Liver (tissue), 3 donors: ENCODE measurements around the gene BCHE.

Source experiments
- FOXA2 ChIP-seq: IDR thresholded peaks from 2 replicates; pipeline ENCODE4 v1.6.1; 2016; ENCODE audit warnings: antibody characterized with exemption
- JUND ChIP-seq, 2 donors: IDR thresholded peaks; 2 replicates each; pipeline ENCODE4 v1.6.1; 2016; ENCODE audit warnings: antibody characterized with exemption in 2 of 2
- RXRA ChIP-seq, 2 donors: IDR thresholded peaks; 2 replicates each; pipeline ENCODE4 v1.6.1; 2017 to 2018; ENCODE audit warnings: antibody characterized with exemption in 2 of 2, mild to moderate bottlenecking in 1 of 2
- TF ChIP-seq, protein P1 (sequence below): fragments of 150-350 bp; IDR thresholded peaks from 2 replicates; pipeline ENCODE4 v1.5.1; 2017; ENCODE audit warnings: improper control_type of control experiment, low read depth, low read length; ENCODE audit not compliant: missing input control
- TF ChIP-seq, protein P2 (sequence below): IDR thresholded peaks from 2 replicates; pipeline ENCODE4 v1.6.1; 2016; ENCODE audit warnings: antibody characterized with exemption
- TF ChIP-seq, protein P3 (sequence below): IDR thresholded peaks from 2 replicates; pipeline ENCODE4 v1.6.1; 2016; ENCODE audit warnings: antibody characterized with exemption
- donor health status: healthy.
- donor health status: healthy.

DNA sequence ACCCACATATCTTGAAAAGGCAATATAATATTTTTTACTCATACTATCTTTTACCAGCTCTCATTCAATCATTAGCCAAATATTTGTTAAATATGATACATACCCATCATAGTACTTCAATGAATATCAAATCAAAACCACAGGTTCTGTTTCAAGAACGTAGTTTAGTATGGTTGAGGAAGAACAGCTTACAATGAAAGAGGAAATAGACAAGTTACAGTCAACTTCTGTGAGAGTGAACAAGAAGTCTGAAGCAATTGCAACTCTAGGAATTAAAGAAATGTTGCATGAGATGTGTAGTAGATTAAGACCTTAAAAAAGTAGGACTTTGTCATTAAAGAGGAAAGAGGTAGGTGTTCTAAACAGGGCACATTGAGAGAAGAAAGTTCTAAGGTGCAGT, 9.3 kb downstream of the BCHE start:
- TF ChIP-seq, protein P1, sequence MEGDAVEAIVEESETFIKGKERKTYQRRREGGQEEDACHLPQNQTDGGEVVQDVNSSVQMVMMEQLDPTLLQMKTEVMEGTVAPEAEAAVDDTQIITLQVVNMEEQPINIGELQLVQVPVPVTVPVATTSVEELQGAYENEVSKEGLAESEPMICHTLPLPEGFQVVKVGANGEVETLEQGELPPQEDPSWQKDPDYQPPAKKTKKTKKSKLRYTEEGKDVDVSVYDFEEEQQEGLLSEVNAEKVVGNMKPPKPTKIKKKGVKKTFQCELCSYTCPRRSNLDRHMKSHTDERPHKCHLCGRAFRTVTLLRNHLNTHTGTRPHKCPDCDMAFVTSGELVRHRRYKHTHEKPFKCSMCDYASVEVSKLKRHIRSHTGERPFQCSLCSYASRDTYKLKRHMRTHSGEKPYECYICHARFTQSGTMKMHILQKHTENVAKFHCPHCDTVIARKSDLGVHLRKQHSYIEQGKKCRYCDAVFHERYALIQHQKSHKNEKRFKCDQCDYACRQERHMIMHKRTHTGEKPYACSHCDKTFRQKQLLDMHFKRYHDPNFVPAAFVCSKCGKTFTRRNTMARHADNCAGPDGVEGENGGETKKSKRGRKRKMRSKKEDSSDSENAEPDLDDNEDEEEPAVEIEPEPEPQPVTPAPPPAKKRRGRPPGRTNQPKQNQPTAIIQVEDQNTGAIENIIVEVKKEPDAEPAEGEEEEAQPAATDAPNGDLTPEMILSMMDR, result no peak
- TF ChIP-seq, protein P2, sequence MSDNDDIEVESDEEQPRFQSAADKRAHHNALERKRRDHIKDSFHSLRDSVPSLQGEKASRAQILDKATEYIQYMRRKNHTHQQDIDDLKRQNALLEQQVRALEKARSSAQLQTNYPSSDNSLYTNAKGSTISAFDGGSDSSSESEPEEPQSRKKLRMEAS, result no peak
- TF ChIP-seq RXRA (IDR thresholded peaks at IDR 0.05), result no peak
- no peak for TF ChIP-seq FOXA2
- no peak for TF ChIP-seq JUND (IDR thresholded peaks at IDR 0.05)
- TF ChIP-seq, protein P3, sequence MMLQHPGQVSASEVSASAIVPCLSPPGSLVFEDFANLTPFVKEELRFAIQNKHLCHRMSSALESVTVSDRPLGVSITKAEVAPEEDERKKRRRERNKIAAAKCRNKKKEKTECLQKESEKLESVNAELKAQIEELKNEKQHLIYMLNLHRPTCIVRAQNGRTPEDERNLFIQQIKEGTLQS, result no peak
